Peyer's patch (tissue), 4 donors: ENCODE data around the gene LIMS1. TPM values are rescaled to one million over a fixed set of nuclear protein-coding genes. Genes with fewer than 3 reads are reported as not detected.
A peak's percentile ranks its signal among the peaks of the same experiment; 100 is the strongest.

Source experiments
- DNase-seq, 3 donors: peaks; one replicate each; pipeline ENCODE4 v3.0.0-alpha.2; 2017 to 2019
- H3K27ac ChIP-seq, 4 donors: fragments of 200-600 bp; sonication (generic); one replicate each; pipeline ENCODE4 v1.5.1; 2016 to 2019
- H3K27me3 ChIP-seq, 2 donors: fragments of 200-600 bp; sonication (generic); one replicate each; pipeline ENCODE4 v1.5.1; 2019
- H3K36me3 ChIP-seq, 3 donors: fragments of 200-600 bp; sonication (generic); one replicate each; pipeline ENCODE4 v1.5.1; 2016 to 2019
- H3K4me1 ChIP-seq, 4 donors: fragments of 200-600 bp; sonication (generic); one replicate each; pipeline ENCODE4 v1.5.1; 2016 to 2019
- H3K4me3 ChIP-seq, 4 donors: fragments of 200-600 bp; sonication (generic); 1 replicate in 3 of 4; 2 replicates in 1 of 4; pipeline ENCODE4 v1.5.1; 2016 to 2019; ENCODE audit warnings: mild to moderate bottlenecking in 1 of 4
- H3K9me3 ChIP-seq, 4 donors: fragments of 200-600 bp; sonication (generic); one replicate each; pipeline ENCODE4 v1.5.1; 2016 to 2019; ENCODE audit warnings: mild to moderate bottlenecking in 1 of 4
- POLR2A ChIP-seq, 2 donors: fragments of 450-650 bp; IDR thresholded peaks; one replicate each; pipeline ENCODE4 v1.5.1; 2017; ENCODE audit warnings: antibody characterized with exemption in 2 of 2, mild to moderate bottlenecking in 2 of 2, moderate library complexity in 2 of 2
- total RNA-seq, 4 donors: library from RNA; depleted of rRNA; stranded (reverse); fragments of >200 nt; gene quantifications; one replicate each; pipeline ENCODE4 v1.1.0, GENCODE V29; 2016
- TF ChIP-seq, protein P1 (sequence below), 6 experiments: fragments of 450-650 bp in 4 of 6; fragments of 200-600 bp in 2 of 6; sonication (generic) in 1 of 6; IDR thresholded peaks; one replicate each; pipeline ENCODE4 v1.5.1; 2017 to 2019; ENCODE audit warnings: antibody characterized with exemption in 6 of 6, mild to moderate bottlenecking in 3 of 6, moderate library complexity in 1 of 6

Gene LIMS1
- total RNA-seq, 4 donors from 2014 or later, result 24.2 to 78.4 (median 39.6) TPM

DNA sequence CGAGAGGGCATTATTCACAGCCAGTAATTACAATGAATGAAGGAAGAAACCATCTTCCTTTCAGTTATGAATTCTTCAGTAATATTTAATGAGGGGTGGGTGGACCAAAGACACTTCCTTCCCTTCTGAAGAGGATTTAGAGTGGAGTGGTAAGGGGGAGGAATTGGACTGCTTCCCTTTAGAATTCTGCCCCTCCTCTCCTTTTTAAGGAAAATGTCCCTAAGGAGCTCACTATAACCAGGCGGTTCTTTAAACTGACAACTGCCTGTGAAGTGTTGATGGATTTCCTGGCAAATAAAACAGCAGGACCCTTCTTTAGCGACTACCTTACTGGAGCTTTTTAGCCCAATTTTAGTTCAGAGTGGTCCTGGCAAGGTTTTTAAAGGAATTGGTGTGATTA is 86.4 kb downstream of the LIMS1 start:
- no peaks in the 10 kb centered on the region for H3K27me3 ChIP-seq
- no peaks in the 10 kb centered on the region for H3K36me3 ChIP-seq
- no peaks in the 10 kb centered on the region for H3K9me3 ChIP-seq
- TF ChIP-seq, protein P1, sequence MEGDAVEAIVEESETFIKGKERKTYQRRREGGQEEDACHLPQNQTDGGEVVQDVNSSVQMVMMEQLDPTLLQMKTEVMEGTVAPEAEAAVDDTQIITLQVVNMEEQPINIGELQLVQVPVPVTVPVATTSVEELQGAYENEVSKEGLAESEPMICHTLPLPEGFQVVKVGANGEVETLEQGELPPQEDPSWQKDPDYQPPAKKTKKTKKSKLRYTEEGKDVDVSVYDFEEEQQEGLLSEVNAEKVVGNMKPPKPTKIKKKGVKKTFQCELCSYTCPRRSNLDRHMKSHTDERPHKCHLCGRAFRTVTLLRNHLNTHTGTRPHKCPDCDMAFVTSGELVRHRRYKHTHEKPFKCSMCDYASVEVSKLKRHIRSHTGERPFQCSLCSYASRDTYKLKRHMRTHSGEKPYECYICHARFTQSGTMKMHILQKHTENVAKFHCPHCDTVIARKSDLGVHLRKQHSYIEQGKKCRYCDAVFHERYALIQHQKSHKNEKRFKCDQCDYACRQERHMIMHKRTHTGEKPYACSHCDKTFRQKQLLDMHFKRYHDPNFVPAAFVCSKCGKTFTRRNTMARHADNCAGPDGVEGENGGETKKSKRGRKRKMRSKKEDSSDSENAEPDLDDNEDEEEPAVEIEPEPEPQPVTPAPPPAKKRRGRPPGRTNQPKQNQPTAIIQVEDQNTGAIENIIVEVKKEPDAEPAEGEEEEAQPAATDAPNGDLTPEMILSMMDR (IDR thresholded peaks at IDR 0.05), result no peak
- TF ChIP-seq POLR2A (IDR thresholded peaks at IDR 0.05), result no peak
- no peak overlapping the region for H3K4me3 ChIP-seq
- peaks cover 2 to 31% (median 9%) of the 10 kb centered on the region in 4 donors for H3K4me1 ChIP-seq
- peak overlapping the region; percentile 42 to 75 (median 66) for H3K27ac ChIP-seq
- DNase-seq, result no peak

DNA sequence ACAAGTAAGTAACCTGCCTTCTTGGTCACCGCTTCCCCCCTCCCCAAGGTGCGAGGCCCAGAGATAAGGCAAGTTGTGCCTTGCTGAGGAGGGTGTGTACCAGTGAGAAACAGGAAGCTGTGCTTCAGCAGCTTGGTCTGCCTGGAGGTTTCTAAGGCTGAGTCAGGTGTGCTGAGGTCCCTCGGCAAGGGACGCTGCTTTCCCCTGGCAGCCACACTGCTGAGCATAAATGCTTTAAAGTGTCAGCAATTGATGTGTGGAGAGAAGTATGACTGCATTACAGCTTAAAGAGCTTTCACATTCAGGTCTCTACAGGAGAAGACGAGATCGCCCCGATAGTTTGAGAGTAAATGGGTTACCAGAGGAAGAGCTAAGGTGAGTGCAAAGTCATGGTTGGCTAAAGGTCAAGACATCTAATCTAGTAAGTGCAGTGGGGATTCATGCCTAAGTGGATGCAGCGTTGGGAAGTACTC is 86.9 kb downstream of the LIMS1 start:
- peaks cover 0 to 29% (median 9%) of the 10 kb centered on the region in 4 donors for H3K4me1 ChIP-seq

DNA sequence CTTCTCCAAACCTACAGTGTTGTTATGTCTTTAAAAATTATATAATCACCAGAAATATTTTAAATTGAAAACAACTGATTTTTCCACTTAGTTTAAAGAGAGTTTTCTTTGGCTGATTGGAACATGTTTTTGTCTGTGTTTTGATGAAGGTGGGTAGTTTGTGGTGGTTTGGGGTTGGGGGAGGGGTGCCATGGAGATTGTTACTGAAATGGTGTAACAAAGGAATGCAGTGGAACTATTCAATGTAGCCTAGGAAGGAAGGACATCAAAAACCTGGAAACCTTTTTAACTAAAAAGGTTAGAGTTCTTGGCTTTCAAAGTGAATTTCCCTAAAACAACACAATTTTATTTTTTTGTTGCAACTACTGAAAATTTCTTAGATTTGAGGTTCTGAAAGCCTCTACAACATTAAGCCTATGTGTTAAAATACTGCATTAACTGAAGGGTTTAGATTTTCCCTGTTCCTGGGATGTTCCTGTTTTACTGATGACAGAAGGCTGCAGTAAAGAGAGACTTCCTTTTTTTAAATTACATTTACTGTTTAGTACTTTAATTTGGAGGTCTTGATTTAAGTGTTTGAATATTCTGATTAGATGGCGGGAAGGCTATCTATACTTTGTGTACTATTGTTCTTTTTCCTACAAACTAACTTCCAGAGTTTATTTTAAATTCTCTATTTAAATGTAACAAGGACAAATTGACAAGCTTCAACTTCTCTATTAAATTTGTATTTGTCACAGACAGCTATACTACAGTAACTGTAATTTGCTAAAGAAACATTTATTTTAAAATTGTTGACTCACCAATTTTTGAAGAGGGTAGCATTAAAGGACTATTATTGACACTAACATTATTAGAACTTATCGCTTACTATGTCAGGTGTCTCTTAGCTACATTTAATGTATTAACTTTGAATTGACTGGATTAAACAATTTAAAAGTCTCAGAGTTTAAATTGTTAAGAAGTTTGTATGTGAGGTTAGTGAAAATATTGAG is 87.7 kb downstream of the LIMS1 start:
- TF ChIP-seq POLR2A (IDR thresholded peaks at IDR 0.05), result no peak
- TF ChIP-seq, protein P1 (IDR thresholded peaks at IDR 0.05), result no peak
- Histone ChIP-seq H3K27ac (peak overlapping the region; percentile 42 to 75 (median 66)), H3K9me3 (no peaks in the 10 kb centered on the region), H3K36me3 (no peaks in the 10 kb centered on the region), H3K27me3 (no peaks in the 10 kb centered on the region), H3K4me1 (peaks cover 0 to 20% (median 9%) of the 10 kb centered on the region in 4 donors), H3K4me3 (peak overlapping the region in 3 of 4 donors; percentile 18 to 44 (median 42))
- DNase-seq, result no peak

More for the DNA sequence above, 86.9 kb downstream of the LIMS1 start:
- Histone ChIP-seq H3K27me3 (no peaks in the 10 kb centered on the region), H3K27ac (peak overlapping the region; percentile 42 to 75 (median 66)), H3K9me3 (no peaks in the 10 kb centered on the region), H3K4me3 (peak overlapping the region; percentile 9 to 44 (median 30)), H3K36me3 (no peaks in the 10 kb centered on the region)
- peak; percentile 63 to 90 (median 79) for DNase-seq
- peak; percentile 24 to 59 for TF ChIP-seq POLR2A (IDR thresholded peaks at IDR 0.05)
- TF ChIP-seq, protein P1 (IDR thresholded peaks at IDR 0.05), result no peak

DNA sequence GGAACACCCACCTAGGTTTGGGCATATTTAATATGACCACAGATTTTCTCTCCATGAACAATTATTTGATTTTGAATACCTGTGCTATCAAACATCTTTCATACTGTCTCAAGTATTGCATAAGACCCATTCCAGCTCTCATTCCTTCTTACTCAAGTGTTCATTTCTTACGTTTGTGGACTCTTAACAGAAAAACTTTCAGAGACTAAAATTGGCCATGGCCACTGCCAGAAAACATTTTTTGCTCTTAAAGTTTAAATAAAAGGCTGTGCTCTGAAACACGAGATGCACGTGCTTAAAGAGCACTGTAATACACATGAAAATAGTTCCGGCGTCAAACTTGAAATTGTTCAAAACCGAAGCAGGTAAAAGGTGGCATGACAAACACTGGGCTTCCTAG is 89.3 kb downstream of the LIMS1 start:
- peak overlapping the region in 2 of 4 donors; percentile 14 to 41 for H3K27ac ChIP-seq
- TF ChIP-seq, protein P1 (IDR thresholded peaks at IDR 0.05), result no peak
- no peak for TF ChIP-seq POLR2A (IDR thresholded peaks at IDR 0.05)
- H3K4me1 ChIP-seq, result peaks cover 0 to 18% (median 6%) of the 10 kb centered on the region in 4 donors
- no peaks in the 10 kb centered on the region for H3K36me3 ChIP-seq
- H3K27me3 ChIP-seq, result no peaks in the 10 kb centered on the region
- no peak overlapping the region for H3K4me3 ChIP-seq
- H3K9me3 ChIP-seq, result no peaks in the 10 kb centered on the region
- no peak for DNase-seq

DNA sequence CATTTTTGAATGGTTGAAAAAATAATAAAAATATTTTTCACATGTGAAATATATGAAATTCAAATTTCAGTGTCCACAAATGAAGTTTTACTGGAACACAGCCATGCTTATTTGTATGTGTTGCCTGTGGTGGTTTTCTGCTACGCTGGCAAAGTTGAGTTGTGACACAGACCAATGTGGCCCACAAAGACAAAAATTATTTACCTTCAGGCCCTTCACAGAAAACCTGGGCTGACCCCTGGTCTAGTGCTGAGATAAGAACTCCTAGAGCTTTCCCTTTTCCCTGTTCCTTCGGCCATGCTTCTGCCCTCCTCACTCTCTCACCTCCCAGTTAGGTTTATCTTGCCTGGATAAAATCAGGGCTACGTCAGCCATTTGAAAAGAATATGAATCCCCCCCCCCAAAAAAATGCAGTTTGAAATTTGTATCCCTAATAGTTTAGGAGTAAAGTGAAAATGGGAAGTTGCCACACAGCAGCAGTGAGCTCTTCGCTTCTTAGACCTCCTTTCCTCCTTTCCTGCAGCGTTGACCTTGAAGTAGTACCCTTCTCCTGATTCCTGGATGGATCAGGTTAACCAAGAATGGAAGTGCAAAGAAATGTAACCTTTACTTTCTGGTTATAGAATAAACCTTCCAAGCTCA is 91.0 kb downstream of the LIMS1 start:
- no peak for TF ChIP-seq POLR2A (IDR thresholded peaks at IDR 0.05)
- TF ChIP-seq, protein P1 (IDR thresholded peaks at IDR 0.05), result no peak
- no peaks in the 10 kb centered on the region for H3K27me3 ChIP-seq
- H3K4me1 ChIP-seq, result peaks cover 4 to 16% (median 5%) of the 10 kb centered on the region in 4 donors
- no peaks in the 10 kb centered on the region for H3K9me3 ChIP-seq
- peak overlapping the region in 3 of 4 donors; percentile 6 to 38 (median 13) for H3K27ac ChIP-seq
- no peak overlapping the region for H3K4me3 ChIP-seq
- DNase-seq, result no peak
- no peaks in the 10 kb centered on the region for H3K36me3 ChIP-seq
